Glutamatergic neuron (in vitro differentiated cells): ENCODE data around the gene SLC6A17. TPM values are rescaled to one million over a fixed set of nuclear protein-coding genes. Genes with fewer than 3 reads are reported as not detected.

Experiments
- DNase-seq: peaks from one replicate; pipeline ENCODE4 v3.0.0; 2022
- H3K27ac Mint-ChIP-seq: one replicate; pipeline ENCODE4 v1.8.0; 2020; ENCODE audit warnings: mild to moderate bottlenecking, mixed read lengths, inconsistent platforms; ENCODE audit not compliant: unreplicated experiment
- H3K27me3 Mint-ChIP-seq: one replicate; pipeline ENCODE4 v1.8.0; 2020; ENCODE audit warnings: mild to moderate bottlenecking, moderate library complexity, mixed read lengths, inconsistent platforms; ENCODE audit not compliant: unreplicated experiment
- H3K36me3 Mint-ChIP-seq: one replicate; pipeline ENCODE4 v1.8.0; 2020; ENCODE audit warnings: mild to moderate bottlenecking, mixed read lengths, inconsistent platforms; ENCODE audit not compliant: unreplicated experiment
- H3K4me1 Mint-ChIP-seq: one replicate; pipeline ENCODE4 v1.8.0; 2020; ENCODE audit warnings: mild to moderate bottlenecking, low read depth, mixed read lengths, inconsistent platforms; ENCODE audit not compliant: unreplicated experiment
- H3K4me3 Mint-ChIP-seq: one replicate; pipeline ENCODE4 v1.8.0; 2020; ENCODE audit warnings: mild to moderate bottlenecking, mixed read lengths, inconsistent platforms; ENCODE audit not compliant: unreplicated experiment
- H3K9me3 Mint-ChIP-seq: one replicate; pipeline ENCODE4 v1.8.0; 2020; ENCODE audit warnings: mild to moderate bottlenecking, moderate library complexity, mixed read lengths, inconsistent platforms; ENCODE audit not compliant: unreplicated experiment
- CTCF ChIP-seq: fragments of 200-600 bp; sonication (generic); IDR thresholded peaks from one replicate; pipeline ENCODE4 v1.5.0; 2021; ENCODE audit not compliant: partially characterized antibody, unreplicated experiment
- total RNA-seq: library from RNA; stranded (reverse); fragmentation: NEBNext Ultra II Directional; extraction: Animal tissue kit (Norgen Biotek cat#: 25700); gene quantifications from one replicate; pipeline ENCODE4 v1.2.1, GENCODE V29; 2021; ENCODE audit not compliant: unreplicated experiment

The SLC6A17 gene
- total RNA-seq, 1 donor from 2014 or later, result 6.4 TPM

- peaks cover 5% of the 10 kb centered on the region for H3K36me3 Mint-ChIP-seq
- no peak for TF ChIP-seq CTCF
- H3K27me3 Mint-ChIP-seq, result peaks cover 2% of the 10 kb centered on the region
- H3K4me3 Mint-ChIP-seq, result no peak overlapping the region
- H3K4me1 Mint-ChIP-seq, result peaks cover 14% of the 10 kb centered on the region
- no peak for DNase-seq
- H3K9me3 Mint-ChIP-seq, result peaks cover 12% of the 10 kb centered on the region
- H3K27ac Mint-ChIP-seq, result no peak overlapping the region
Observed at GRCh38 chr1:110249256-110249655, 99.0 kb downstream of the SLC6A17 start.

- Mint-ChIP-seq H3K4me1 (peaks cover 14% of the 10 kb centered on the region), H3K27me3 (peaks cover 2% of the 10 kb centered on the region), H3K27ac (peak overlapping the region; percentile 2), H3K4me3 (peak overlapping the region; percentile 8), H3K36me3 (peaks cover 5% of the 10 kb centered on the region), H3K9me3 (peaks cover 12% of the 10 kb centered on the region)
- TF ChIP-seq CTCF, result no peak
- DNase-seq, result no peak
Observed at GRCh38 chr1:110250008-110250407, 99.7 kb downstream of the SLC6A17 start.

GRCh38 chr1:110250749-110251148 is 100.5 kb downstream of the SLC6A17 start:
- H3K4me1 Mint-ChIP-seq, result peaks cover 14% of the 10 kb centered on the region
- H3K27ac Mint-ChIP-seq, result no peak overlapping the region
- H3K36me3 Mint-ChIP-seq, result peaks cover 5% of the 10 kb centered on the region
- DNase-seq, result no peak
- no peak for TF ChIP-seq CTCF
- H3K4me3 Mint-ChIP-seq, result no peak overlapping the region
- peaks cover 2% of the 10 kb centered on the region for H3K27me3 Mint-ChIP-seq
- peaks cover 12% of the 10 kb centered on the region for H3K9me3 Mint-ChIP-seq

Other genes with a start within 250 kb of the SLC6A17 start
- gene CSF1, start 239.6 kb upstream of the SLC6A17 start, total RNA-seq, result 0.59 TPM
- 73.8 TPM for gene AHCYL1, start 165.7 kb upstream of the SLC6A17 start, total RNA-seq
- gene STRIP1, start 115.9 kb upstream of the SLC6A17 start, total RNA-seq, result 90.2 TPM
- gene ALX3, start 79.8 kb upstream of the SLC6A17 start, total RNA-seq, result not detected
- not detected for gene UBL4B, start 38.1 kb upstream of the SLC6A17 start, total RNA-seq
- gene KCNC4, start 59.8 kb downstream of the SLC6A17 start, total RNA-seq, result 9.7 TPM
- gene RBM15, start 188.9 kb downstream of the SLC6A17 start, total RNA-seq, result 27.3 TPM
- 4.4 TPM for gene SLC16A4, start 240.5 kb downstream of the SLC6A17 start, total RNA-seq